IMR-90 (cell line): Measurements from ENCODE around the gene DLX1. TPM values are rescaled to one million over a fixed set of nuclear protein-coding genes. Genes with fewer than 3 reads are reported as not detected.

Source experiments
- ATAC-seq: fragments of 200-7000 bp; cut with Tn5 transposase; 2 replicates; pipeline ENCODE4 v1.9.1; 2020; ENCODE audit warnings: low read depth, mild to moderate bottlenecking, moderate library complexity
- BruUV-seq: library from RNA; stranded (reverse); fragments of 400-500 nt; replicated peaks from 2 replicates; lab custom pipeline; 2021; lab: Mats Ljungman, UMichigan
- CTCF ChIA-PET: fragments of 300-600 bp; formaldehyde crosslinking; extraction: SDS; loops from one replicate; lab custom pipeline; 2021; ENCODE audit warnings: antibody characterized with exemption; lab: Yijun Ruan, JAX
- POLR2A ChIA-PET: fragments of 300-600 bp; sonication (Branson Sonifier 250); formaldehyde crosslinking; loops from one replicate; lab custom pipeline; 2022; ENCODE audit warnings: antibody characterized with exemption; ENCODE audit not compliant: unreplicated experiment; lab: Charles Lee
- DNase-seq: peaks from one replicate; pipeline ENCODE4 v3.0.0; 2013
- H2AFZ ChIP-seq: replicated peaks from 2 replicates; pipeline ENCODE3; 2013; ENCODE audit warnings: low read length, mild to moderate bottlenecking; ENCODE audit not compliant: poor library complexity
- H2AK5ac ChIP-seq: 2 replicates; pipeline ENCODE4 v1.6.1; 2013; ENCODE audit warnings: low read depth, low read length, inconsistent platforms
- H2AK9ac ChIP-seq: replicated peaks from 2 replicates; pipeline ENCODE3; 2013; ENCODE audit warnings: mild to moderate bottlenecking, low read depth, low read length, moderate library complexity; ENCODE audit not compliant: poor library complexity
- H2BK120ac ChIP-seq: 2 replicates; pipeline ENCODE4 v1.6.1; 2013; ENCODE audit warnings: low read depth, low read length, inconsistent platforms
- H2BK15ac ChIP-seq: 3 replicates; pipeline ENCODE4 v1.6.1; 2013; ENCODE audit warnings: low read depth, low read length, inconsistent platforms
- H2BK20ac ChIP-seq: 2 replicates; pipeline ENCODE4 v1.6.1; 2013; ENCODE audit warnings: low read depth, mild to moderate bottlenecking, inconsistent platforms, low read length, moderate library complexity
- H2BK5ac ChIP-seq: 2 replicates; pipeline ENCODE4 v1.6.1; 2013; ENCODE audit warnings: mild to moderate bottlenecking, low read depth, low read length, inconsistent platforms; ENCODE audit not compliant: poor library complexity, severe bottlenecking
- H3K14ac ChIP-seq: replicated peaks from 2 replicates; pipeline ENCODE4 v1.6.1; 2013; ENCODE audit warnings: low read depth, low read length, inconsistent platforms
- H3K18ac ChIP-seq: 2 replicates; pipeline ENCODE4 v1.6.1; 2013; ENCODE audit warnings: low read depth, low read length, control low read depth
- H3K23ac ChIP-seq: 2 replicates; pipeline ENCODE4 v1.6.1; 2013; ENCODE audit warnings: low read depth, low read length, inconsistent platforms
- H3K27ac ChIP-seq: 2 replicates; pipeline ENCODE4 v1.5.1; 2013; ENCODE audit warnings: mild to moderate bottlenecking, control low read depth, low read length; ENCODE audit not compliant: insufficient read depth
- H3K27me3 ChIP-seq: 2 replicates; pipeline ENCODE4 v1.6.1; 2013; ENCODE audit warnings: low read length; ENCODE audit not compliant: control insufficient read depth, insufficient read depth
- H3K36me3 ChIP-seq: 2 replicates; pipeline ENCODE4 v1.6.1; 2013; ENCODE audit warnings: low read length, mixed read lengths; ENCODE audit not compliant: control insufficient read depth, insufficient read depth
- H3K4ac ChIP-seq: 2 replicates; pipeline ENCODE4 v1.6.1; 2013; ENCODE audit warnings: low read depth, low read length, inconsistent platforms
- H3K4me1 ChIP-seq: 2 replicates; pipeline ENCODE4 v1.6.1; 2013; ENCODE audit warnings: low read length, mixed read lengths; ENCODE audit not compliant: control insufficient read depth, insufficient read depth
- H3K4me2 ChIP-seq: 2 replicates; pipeline ENCODE4 v1.6.1; 2013; ENCODE audit warnings: low read depth, mild to moderate bottlenecking, control low read depth, low read length, moderate library complexity
- H3K4me3 ChIP-seq: 2 replicates; pipeline ENCODE4 v1.5.1; 2013; ENCODE audit warnings: low read depth, mild to moderate bottlenecking, control low read depth, low read length, moderate library complexity; ENCODE audit not compliant: insufficient read depth
- H3K56ac ChIP-seq: 2 replicates; pipeline ENCODE4 v1.6.1; 2013; ENCODE audit warnings: low read length, inconsistent platforms; ENCODE audit not compliant: insufficient read depth; ENCODE audit errors: extremely low read depth
- H3K79me1 ChIP-seq, 2 experiments: 2 replicates each; pipeline ENCODE4 v1.6.1; 2013; ENCODE audit warnings: low read length in 2 of 2, inconsistent platforms in 1 of 2, low read depth in 1 of 2
- H3K9ac ChIP-seq: 2 replicates; pipeline ENCODE4 v1.6.1; 2013; ENCODE audit warnings: low read depth, low read length, control low read depth
- H3K9me1 ChIP-seq: 2 replicates; pipeline ENCODE4 v1.6.1; 2013; ENCODE audit warnings: low read length, inconsistent platforms; ENCODE audit not compliant: insufficient read depth
- H3K9me3 ChIP-seq: 2 replicates; pipeline ENCODE4 v1.6.1; 2013; ENCODE audit warnings: low read length; ENCODE audit not compliant: control insufficient read depth, insufficient read depth
- H4K20me1 ChIP-seq: 2 replicates; pipeline ENCODE4 v1.6.1; 2013; ENCODE audit warnings: low read length, inconsistent platforms; ENCODE audit not compliant: insufficient read depth
- H4K5ac ChIP-seq: 2 replicates; pipeline ENCODE4 v1.6.1; 2013; ENCODE audit warnings: mild to moderate bottlenecking, low read depth, low read length, control low read depth
- H4K8ac ChIP-seq, 2 experiments: 2 replicates each; pipeline ENCODE4 v1.6.1; 2013; ENCODE audit warnings: low read depth in 2 of 2, low read length in 2 of 2, control low read depth in 1 of 2, inconsistent platforms in 1 of 2
- H4K91ac ChIP-seq: 2 replicates; pipeline ENCODE4 v1.6.1; 2013; ENCODE audit warnings: low read depth, low read length, inconsistent platforms; ENCODE audit not compliant: insufficient read depth
- RCOR1 ChIP-seq: IDR thresholded peaks from 2 replicates; pipeline ENCODE4 v1.6.1; 2012; ENCODE audit warnings: mild to moderate bottlenecking, low read length, improper control_type of control experiment; ENCODE audit not compliant: insufficient replicate concordance
- WGBS, 2 experiments: methylation state at CpG; one replicate each; pipeline versions ENCODE4 v1.1.5 to v1.1.7; 2013; ENCODE audit warnings: missing lambda C conversion rate in 2 of 2; ENCODE audit not compliant: insufficient read length in 1 of 2; ENCODE audit errors: extremely low coverage in 2 of 2; 5-methylcytosine and 5-hydroxymethylcytosine counted together
- dilution Hi-C: fragments of 300-500 bp; cut with HindIII; formaldehyde crosslinking; loops from one replicate; pipeline ENCODE4 v1.14.3; 2018; ENCODE audit warnings: low sequenced_read_pairs; ENCODE audit not compliant: unreplicated experiment
- in situ Hi-C: fragments of 300-500 bp; cut with MboI; formaldehyde crosslinking; loops from 3 replicates; pipeline ENCODE4 v1.14.3; 2019; ENCODE audit warnings: low sequenced_read_pairs, inconsistent platforms, mixed read lengths
- intact Hi-C: fragments of 100-400 bp; cut with micrococcal nuclease; formaldehyde crosslinking; loops from 2 replicates; pipeline ENCODE4 v1.10.0; 2022
- polyA plus RNA-seq, 3 experiments: library from polyadenylated mRNA; depleted of rRNA; stranded (reverse); fragments of >200 nt; gene quantifications; 2 replicates each; pipeline ENCODE4 v1.2.3, GENCODE V29; 2012; ENCODE audit warnings: low replicate concordance in 1 of 3
- total RNA-seq: library from RNA; depleted of rRNA; stranded (reverse); fragments of >200 nt; gene quantifications from 2 replicates; pipeline ENCODE4 v1.2.3, GENCODE V29; 2012

The DLX1 gene
- total and polyA plus RNA-seq, 2 of the 4 experiments (the other 2 are of a cell fraction): 0.36 to 2.2 TPM

- no peak overlapping the region for H3K14ac ChIP-seq
- dilution Hi-C loops: no loop called here
- H3K4me1 ChIP-seq: no peaks in the 10 kb centered on the region
- no peak overlapping the region for H3K4ac ChIP-seq
- H3K9ac ChIP-seq: no peak overlapping the region
- no TSS peak for BruUV-seq
- no peak overlapping the region for H3K4me3 ChIP-seq
- no peaks in the 10 kb centered on the region; the same call in 1 of the 2 replicates for H3K27me3 ChIP-seq
- H4K5ac ChIP-seq: no peak overlapping the region
- no peak overlapping the region for H2AK9ac ChIP-seq
- no peaks in the 10 kb centered on the region for H3K79me1 ChIP-seq
- 74% methylated on average over 4 of the region's 29 CpGs; no CpG with 5 or more reads in 1 of the 2 experiments for WGBS, 2 experiments
- H2BK5ac ChIP-seq: no peak overlapping the region
- no peak overlapping the region for H2AK5ac ChIP-seq
- no peak overlapping the region for H3K4me2 ChIP-seq
- H3K9me3 ChIP-seq: no peaks in the 10 kb centered on the region
- no peak for TF ChIP-seq RCOR1
- POLR2A ChIA-PET: no interaction called here
- H2BK120ac ChIP-seq: no peak overlapping the region
- in situ Hi-C loops: loop anchor here (5.0 kb wide), 2 partner anchors 302 to 407 kb away; no protein-coding TSS in a partner anchor
- intact Hi-C loops: no loop called here
- CTCF ChIA-PET: no interaction called here
- H3K9me1 ChIP-seq: no peaks in the 10 kb centered on the region
- H2BK15ac ChIP-seq: no peak overlapping the region
- DNase-seq (no peak), ATAC-seq (no peak)
- H3K18ac ChIP-seq: no peak overlapping the region
- no peak overlapping the region for H2BK20ac ChIP-seq
- H4K91ac ChIP-seq: no peak overlapping the region
- no peak overlapping the region for H3K56ac ChIP-seq
- H4K8ac ChIP-seq: no peak overlapping the region
- H4K20me1 ChIP-seq: no peaks in the 10 kb centered on the region
- H3K23ac ChIP-seq: no peak overlapping the region
- H3K36me3 ChIP-seq: no peaks in the 10 kb centered on the region
- H2AFZ ChIP-seq: peak overlapping the region; percentile 71
- no peak overlapping the region for H3K27ac ChIP-seq
These were observed 24.1 kb downstream of the DLX1 start for GRCh38 chr2:172109256-172109987.
